Erythroblast (primary cell): ENCODE measurements around the gene DCBLD1.

Source experiments
- GATA1 ChIP-seq: IDR thresholded peaks from 2 replicates; pipeline ENCODE4 v1.6.1; 2011; ENCODE audit warnings: low read depth, mild to moderate bottlenecking, control low read depth, low read length, moderate library complexity
- POLR2A ChIP-seq: IDR thresholded peaks from 2 replicates; pipeline ENCODE4 v1.6.1; 2011; ENCODE audit warnings: mild to moderate bottlenecking, low read length

DNA sequence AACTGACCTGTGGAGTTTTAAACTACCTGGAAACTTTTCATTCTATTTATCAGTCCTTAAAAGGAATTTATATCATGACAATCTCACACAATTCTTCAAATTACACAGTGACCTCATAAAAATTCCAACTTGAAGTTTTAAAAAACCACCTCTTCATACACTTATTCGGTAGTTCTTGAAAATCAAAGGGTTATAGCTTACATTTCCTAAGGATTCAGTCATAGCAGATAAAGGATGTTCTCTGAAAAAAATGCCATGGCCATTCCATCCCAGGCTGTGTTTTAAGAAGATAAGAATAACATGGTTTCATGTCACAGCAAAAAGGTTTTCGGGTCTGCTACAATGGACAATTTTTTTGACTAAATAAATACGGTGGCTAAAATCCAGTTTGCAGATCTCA lies 78.7 kb downstream of the DCBLD1 start:
- TF ChIP-seq POLR2A, result no peak
- no peak for TF ChIP-seq GATA1
